HG03342 (cell line): ENCODE measurements around the gene TMPRSS11A.
A peak's percentile ranks its signal among the peaks of the same experiment; 100 is the strongest.

Experiments
- ATAC-seq: cut with Tn5 transposase; IDR thresholded peaks from one replicate; pipeline ENCODE4 v1.9.1; 2021; ENCODE audit warnings: mild to moderate bottlenecking, moderate library complexity; ENCODE audit not compliant: unreplicated experiment

The TMPRSS11A gene

DNA sequence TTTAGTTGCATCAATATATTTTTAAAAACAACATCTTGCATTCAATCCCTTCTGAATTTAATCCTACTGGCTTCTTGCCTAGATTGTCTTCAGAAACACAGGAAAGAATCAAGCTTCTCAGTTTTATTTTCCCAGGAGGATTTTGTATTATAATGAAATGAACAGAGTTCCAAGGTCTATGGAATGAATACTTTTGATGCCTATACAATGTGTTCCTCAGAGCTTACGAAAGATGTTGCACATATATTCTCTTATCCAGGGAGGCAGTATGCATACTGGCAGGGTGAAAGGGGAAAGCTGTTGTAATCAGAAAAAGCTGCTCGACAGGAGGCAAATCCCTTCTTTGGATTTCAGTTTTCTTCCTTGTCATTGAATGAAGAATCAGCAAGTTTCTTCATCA, 88.3 kb downstream of the TMPRSS11A start:
- no peak for ATAC-seq

DNA sequence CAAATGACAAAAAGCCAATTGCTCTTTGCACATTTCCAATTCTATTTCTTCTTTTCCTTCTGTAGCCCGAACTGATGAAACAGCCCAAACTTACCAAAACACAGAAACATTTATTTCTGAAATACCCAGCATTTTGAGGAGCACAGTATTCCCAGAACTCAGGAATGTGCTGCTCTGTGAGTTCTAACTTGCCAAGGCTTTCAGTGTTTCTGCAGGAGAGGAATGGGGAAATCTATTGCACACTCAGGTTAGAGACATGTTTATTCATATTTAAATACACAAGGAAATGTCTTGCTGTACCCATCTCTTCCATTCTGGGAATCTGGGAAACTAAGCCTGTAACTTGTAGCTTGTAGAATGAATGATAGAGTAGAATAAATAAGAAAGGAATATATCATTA, 90.2 kb downstream of the TMPRSS11A start:
- no peak for ATAC-seq

DNA sequence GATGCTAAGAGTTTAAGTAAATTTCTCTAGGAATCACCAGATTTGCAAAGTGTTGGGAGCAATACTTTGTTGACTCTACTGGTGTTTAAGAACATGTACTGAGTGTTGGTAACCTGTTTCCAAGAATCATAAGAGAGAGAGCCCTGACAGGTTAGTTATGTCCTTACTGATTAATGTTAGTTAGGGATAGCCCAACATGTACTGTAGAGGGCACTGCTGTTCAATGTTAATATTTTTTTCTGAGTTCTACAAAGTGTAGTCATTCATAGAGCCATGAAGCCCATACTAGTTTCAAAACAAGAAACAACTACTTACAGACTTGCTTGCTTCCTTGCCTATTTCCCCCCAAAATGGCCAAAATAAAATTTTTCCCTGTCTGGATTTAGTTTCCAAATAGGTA, 91.4 kb downstream of the TMPRSS11A start:
- ATAC-seq: peak; percentile 82

DNA sequence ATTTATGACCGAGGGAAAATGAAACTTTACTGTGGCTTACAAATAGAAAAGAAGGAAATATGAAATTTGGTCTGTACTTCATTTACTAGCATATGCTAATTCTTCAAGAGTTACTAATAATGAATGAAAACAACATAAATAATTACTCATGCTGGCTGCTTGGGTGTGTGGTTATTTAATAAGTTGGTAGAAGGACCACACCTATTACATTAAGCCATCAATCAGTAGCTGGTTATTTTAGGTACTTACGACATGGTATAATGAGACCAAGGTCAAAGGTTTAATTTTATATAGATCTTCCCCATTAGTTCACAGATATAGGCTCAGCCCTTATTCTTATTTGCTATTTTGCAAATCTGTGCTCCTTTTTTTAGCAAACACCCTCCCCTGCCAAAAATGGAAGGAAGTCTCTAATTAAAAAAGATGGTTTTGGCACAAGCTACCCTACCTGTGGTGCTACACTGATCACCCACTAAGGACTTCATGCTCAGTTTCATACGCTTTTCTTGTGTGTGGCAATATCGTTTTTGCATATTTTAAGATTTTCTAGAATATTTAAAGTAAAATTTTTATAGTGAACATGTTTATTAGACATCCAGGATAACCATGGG, 93.6 kb downstream of the TMPRSS11A start:
- no peak for ATAC-seq

DNA sequence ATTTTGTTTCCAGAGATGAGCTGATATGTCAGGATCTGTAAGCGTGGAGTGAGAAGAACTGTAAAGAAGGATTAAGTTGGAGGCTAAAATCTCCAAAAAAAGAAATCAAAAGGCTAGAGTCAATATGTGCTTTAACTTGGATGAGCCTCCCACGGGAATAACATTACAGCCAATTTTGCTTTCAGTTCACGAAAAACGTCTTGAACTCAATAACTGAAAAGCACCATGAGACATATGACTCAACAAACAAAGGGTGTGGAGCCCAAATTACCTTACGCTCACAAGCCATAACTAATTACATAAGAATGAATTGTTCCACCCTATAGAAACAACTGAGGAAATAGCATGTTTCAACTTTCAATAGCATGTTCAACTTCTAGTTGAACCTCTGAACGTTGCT, 101.8 kb downstream of the TMPRSS11A start:
- ATAC-seq: no peak
